ENCODE results near the gene HOXA4. TPM values are rescaled to one million over a fixed set of nuclear protein-coding genes. Genes with fewer than 3 reads are reported as not detected.

The HOXA4 gene
- total RNA-seq, 2 donors from 2014 or later: 0.97 to 1.0 TPM

- no peak for DNase-seq
- intact Hi-C loops (cut with DNase I): no loop called here
- ATAC-seq: no peak
Observed at GRCh38 chr7:27124902-27125689, 5.5 kb downstream of the HOXA4 start.

GRCh38 chr7:27124096-27124901 lies 6.3 kb downstream of the HOXA4 start:
- ATAC-seq (no peak), DNase-seq (no peak)
- intact Hi-C loops (cut with DNase I): no loop called here

GRCh38 chr7:27123477-27124053 lies 7.0 kb downstream of the HOXA4 start:
- DNase-seq (no peak), ATAC-seq (no peak)
- intact Hi-C loops (cut with DNase I): no loop called here

DNA sequence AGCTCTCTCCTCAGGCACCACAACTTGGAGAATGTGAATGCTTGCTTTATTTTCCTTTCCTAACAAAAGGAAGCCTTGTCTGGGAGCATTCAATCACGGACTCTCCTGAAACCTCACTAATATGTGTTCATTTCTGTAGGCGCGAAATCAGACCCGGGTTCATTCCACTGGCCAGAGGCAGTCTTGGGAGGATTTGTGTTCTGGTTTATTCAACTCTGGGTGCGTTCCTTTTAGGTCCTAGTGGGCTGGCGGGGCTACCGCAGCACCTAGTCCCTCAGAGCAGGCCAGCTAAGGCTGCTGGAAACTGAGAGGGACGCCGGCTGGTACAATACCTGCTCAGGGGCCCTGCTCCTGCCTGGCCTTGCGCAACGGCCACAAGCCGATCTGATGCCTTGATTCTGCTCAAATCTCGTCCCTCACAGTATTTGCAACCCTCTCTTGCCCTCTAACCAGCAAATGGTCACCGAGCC lies 7.5 kb downstream of the HOXA4 start:
- intact Hi-C loops (cut with DNase I): no loop called here
- no peak for ATAC-seq

DNA sequence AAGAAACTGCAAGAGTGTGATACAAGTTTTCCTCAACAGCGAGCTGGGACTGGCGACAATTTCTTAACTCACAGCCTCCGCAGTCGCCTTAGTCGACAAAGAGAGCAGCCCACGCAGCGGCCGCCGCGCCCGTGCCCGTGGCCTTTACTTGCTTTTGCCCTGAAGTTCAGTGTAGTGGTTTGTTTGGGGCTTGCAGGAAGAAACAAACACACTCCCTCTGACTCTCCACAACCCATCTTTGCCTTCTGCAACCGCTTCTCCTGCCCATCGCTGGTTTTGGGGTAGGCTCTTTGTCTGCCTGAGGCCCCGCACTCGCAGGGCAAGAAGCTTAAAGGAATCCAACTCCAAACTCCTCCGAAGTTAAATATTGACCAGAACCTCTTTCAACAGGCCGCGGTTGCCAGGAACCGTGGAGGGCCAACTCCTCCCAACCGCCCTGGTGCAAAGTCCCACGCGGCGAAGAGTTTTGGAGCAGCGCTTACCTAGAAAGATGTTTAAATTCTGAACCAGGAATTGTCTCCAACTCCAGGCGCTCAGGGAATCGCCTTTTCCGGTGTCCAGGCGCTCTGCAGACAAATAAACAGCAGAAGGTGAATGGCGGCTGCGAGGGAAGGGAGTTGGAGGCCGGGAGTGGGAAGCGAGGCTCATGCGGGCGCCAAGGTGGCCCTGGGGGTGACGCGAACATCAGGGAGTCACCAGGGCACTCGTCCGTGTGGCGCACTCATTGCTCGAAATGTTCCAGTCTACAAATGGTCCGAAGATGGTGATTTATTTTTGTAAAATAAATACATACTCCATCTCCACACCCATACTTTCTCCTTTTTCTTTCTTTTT lies 8.3 kb downstream of the HOXA4 start:
- ATAC-seq (no peak), DNase-seq (no peak)
- intact Hi-C loops (cut with DNase I): no loop called here

More for the DNA sequence above, 7.5 kb downstream of the HOXA4 start:
- no peak for DNase-seq

- ATAC-seq (no peak), DNase-seq (no peak)
- intact Hi-C loops (cut with DNase I): no loop called here
Observed at GRCh38 chr7:27121684-27122076, 8.9 kb downstream of the HOXA4 start.

- intact Hi-C loops (cut with DNase I): no loop called here
- no peak for ATAC-seq
- no peak for DNase-seq
Observed at GRCh38 chr7:27119412-27119911, 11.1 kb downstream of the HOXA4 start.

- ATAC-seq (no peak), DNase-seq (no peak)
- intact Hi-C loops (cut with DNase I): no loop called here
Observed at GRCh38 chr7:27118580-27118979, 12.0 kb downstream of the HOXA4 start.

DNA sequence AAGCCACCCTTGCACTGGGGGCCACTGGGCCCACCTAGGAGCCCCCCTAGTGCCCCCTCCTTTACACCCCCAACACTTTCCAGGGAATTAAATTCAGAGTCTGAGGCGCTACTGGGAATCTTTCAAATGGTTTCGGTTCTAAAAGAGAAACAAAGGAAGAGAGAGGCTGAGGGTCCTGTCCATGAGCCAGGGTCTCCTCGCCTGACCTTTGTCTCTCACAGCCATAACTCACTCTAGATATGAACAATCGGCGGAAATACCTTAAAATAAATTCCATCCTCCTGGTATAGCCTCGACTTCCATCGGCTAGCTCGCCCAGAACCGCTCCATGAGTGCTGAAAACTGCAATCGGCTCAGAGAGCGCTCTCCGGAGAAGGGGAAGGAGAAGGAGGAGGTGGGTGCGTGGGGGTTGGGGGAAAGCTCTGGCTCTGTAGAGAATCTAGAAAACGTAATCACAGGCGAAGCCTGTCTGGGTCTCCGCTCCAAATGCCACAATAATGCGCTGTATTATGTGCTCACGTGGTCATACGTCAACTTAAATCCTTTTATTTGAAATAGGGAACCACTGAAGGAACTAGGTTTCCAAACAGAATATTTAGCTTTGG lies 12.6 kb downstream of the HOXA4 start:
- ATAC-seq (peak; percentile 10 to 32), DNase-seq (no peak)
- intact Hi-C loops (cut with DNase I): no loop called here

DNA sequence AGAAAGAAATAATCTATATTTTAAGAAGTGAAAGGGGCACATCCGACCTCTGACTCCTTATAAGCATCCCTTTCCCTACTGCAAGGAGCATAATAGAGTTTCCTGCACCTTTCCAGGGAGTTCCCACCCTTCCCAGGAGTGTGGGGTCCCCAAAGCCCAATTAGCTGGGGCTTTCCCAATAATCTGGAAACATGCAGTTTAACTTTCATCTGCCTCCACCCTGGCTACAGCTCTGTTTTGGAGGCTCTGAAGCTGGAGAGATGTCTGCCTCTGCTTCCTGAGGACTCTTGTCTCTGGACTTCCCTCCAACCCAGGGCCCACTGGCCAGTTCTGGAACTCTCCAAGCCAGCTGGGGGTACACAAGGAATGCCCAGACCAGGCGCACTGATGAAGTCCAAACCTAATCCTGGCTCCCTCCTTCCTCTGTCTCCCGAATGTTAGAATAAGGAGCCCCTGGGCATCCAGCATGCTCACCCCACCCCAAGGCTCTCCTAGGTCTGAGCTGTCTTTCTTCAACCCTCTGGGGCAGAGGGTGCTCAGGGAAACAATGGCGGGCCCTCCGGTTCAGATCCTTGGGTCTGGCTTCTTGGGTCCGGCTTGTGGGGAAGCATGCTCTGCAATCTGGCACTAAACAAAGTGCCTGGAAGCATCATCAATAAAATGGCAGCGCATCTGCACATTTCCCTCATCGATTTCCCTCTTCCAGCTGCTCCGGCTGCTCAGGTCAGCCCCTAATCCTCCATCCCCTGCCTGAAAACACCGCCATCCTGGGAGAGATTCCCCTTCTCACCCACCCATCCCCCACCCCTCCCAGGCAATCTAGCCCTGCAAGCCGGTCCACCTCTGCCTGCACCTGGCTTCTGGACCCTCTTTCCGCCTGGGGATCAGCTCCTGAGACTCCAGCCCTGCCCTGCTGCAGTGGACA lies 13.3 kb downstream of the HOXA4 start:
- no peak for ATAC-seq
- intact Hi-C loops (cut with DNase I): no loop called here
- DNase-seq: no peak

DNA sequence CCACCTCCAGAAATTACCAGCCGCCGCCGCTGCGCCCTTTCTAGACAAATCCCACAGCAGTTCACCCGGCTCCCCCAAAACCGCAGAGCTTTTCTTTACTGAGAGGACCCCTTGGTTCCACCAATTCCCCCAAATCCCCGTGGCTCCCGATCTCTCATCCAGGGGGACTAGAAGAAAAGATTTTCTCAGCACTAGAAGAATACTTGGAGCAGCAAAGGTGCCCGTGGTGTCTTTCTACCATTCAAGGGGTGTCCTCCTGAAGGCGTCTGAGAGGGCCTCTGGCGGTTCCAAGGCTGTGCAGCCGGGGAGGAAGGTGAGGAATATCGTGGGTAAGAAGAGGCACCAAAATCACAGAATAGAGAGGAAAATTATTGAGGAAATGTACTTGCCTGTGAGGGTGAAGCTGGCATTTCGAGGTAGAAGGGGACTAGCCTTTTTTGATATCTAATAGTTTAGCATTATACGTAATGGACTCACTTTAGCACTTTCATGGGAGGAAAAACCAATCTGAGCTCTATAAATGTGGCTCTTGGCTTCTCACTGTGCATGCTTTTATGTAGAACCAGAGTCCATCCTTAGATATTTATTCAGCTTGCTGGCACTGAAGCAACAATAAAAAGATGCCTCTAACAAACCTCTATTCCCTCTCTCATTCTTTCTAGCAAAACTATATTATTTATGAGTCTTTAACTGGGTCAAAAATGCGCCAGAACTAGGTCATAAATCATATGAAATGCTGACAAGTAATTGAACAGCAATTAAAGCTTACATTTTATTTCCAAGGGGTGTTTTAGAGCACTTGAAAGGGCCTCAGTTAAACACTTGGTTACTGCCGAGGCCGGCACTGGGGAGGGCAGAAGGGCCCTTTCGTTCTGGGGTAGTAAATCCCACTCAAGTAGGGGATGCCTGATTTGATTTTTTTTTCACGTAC lies 14.3 kb downstream of the HOXA4 start:
- DNase-seq (no peak), ATAC-seq (no peak)
- intact Hi-C loops (cut with DNase I): no loop called here

DNA sequence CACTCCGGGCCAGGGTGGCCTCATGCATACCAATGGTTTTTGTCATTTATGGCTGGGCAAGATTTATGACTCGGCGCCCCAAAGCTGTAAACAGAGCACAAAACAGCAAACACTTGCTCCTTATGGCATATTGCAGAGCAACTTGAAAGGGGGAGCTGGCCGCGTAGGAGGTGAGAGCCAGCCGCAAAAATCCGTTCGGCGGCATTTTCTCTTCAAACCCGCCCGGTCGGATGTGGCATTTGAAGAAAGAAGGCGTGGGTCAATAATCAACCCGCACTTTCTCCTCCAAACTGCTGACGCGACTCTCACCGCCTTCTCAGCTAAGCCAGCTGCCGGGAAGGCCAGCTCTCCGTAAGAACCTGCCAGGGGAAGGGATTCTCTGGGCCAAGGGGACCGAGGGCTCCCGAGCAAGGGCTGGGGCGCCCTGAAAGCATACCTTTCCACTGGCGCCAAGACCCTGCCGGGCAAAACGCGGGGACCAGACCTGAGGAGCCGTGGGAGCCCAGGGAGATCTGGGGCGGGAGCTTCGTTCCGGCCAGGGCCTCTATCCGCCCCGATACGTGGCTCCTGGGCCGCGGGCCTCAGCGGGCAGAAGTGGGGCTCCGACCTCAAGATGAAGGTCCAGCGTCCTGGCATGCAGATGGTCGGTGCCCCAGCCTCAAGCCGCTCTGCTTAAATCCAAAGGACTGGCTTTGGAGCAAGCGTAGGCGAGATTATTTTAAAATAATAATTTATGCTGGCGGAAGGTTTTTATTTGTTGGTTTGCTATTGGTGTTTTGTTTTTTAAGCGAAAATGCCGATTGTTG lies 15.1 kb downstream of the HOXA4 start:
- intact Hi-C loops (cut with DNase I): no loop called here
- no peak for ATAC-seq
- DNase-seq: no peak

GRCh38 chr7:27114881-27115220 lies 15.7 kb downstream of the HOXA4 start:
- DNase-seq (no peak), ATAC-seq (no peak)
- intact Hi-C loops (cut with DNase I): no loop called here

GRCh38 chr7:27113991-27114769 lies 16.4 kb downstream of the HOXA4 start:
- intact Hi-C loops (cut with DNase I): no loop called here
- ATAC-seq: peak in 1 of 2 donors; percentile 32
- no peak for DNase-seq

Data from left cardiac atrium (tissue), 4 donors.